Stimulated activated memory B cell treated with anti-CD40 and anti-IgM and Interleukin-4, amounts not matched to agents 10 μg/mL and 1 μg/mL and 100 μg/mL, for 72 hours (primary cell): ENCODE data around the gene GPR22.

Experiments
- ATAC-seq: fragments of 150-1000 bp; cut with Tn5 transposase; 2 replicates; pipeline ENCODE4 v1.10.0; 2021
- H3K27ac Mint-ChIP-seq: one replicate; pipeline ENCODE4 v1.8.0; 2022; ENCODE audit warnings: mild to moderate bottlenecking, mixed read lengths
- H3K27me3 Mint-ChIP-seq: one replicate; pipeline ENCODE4 v1.8.0; 2022; ENCODE audit warnings: mixed read lengths
- H3K36me3 Mint-ChIP-seq: one replicate; pipeline ENCODE4 v1.8.0; 2022; ENCODE audit warnings: mixed read lengths
- H3K4me1 Mint-ChIP-seq: one replicate; pipeline ENCODE4 v1.8.0; 2022; ENCODE audit warnings: mixed read lengths
- H3K4me3 Mint-ChIP-seq: one replicate; pipeline ENCODE4 v1.8.0; 2022; ENCODE audit warnings: mild to moderate bottlenecking, moderate library complexity, mixed read lengths
- H3K9me3 Mint-ChIP-seq: one replicate; pipeline ENCODE4 v1.8.0; 2022; ENCODE audit warnings: mixed read lengths

The GPR22 gene

GRCh38 chr7:107469929-107470328, at the start of gene GPR22:
TSS of gene GPR22 (plus strand) at chr7:107470057. CDS start at chr7:107474061, 4,004 bp downstream.
- no peak for ATAC-seq
- no peaks in the 10 kb centered on the region for H3K27me3 Mint-ChIP-seq
- no peak within 1 kb of the TSS for H3K27ac Mint-ChIP-seq
- H3K36me3 Mint-ChIP-seq: peaks cover 6% of the 10 kb centered on the region
- no peaks in the 10 kb centered on the region for H3K9me3 Mint-ChIP-seq
- peaks cover 22% of the 10 kb centered on the region for H3K4me1 Mint-ChIP-seq
- no peak within 1 kb of the TSS for H3K4me3 Mint-ChIP-seq

- H3K27ac Mint-ChIP-seq: no peak overlapping the region
- H3K4me1 Mint-ChIP-seq: peaks cover 12% of the 10 kb centered on the region
- H3K36me3 Mint-ChIP-seq: peaks cover 39% of the 10 kb centered on the region
- H3K9me3 Mint-ChIP-seq: peaks cover 2% of the 10 kb centered on the region
- H3K4me3 Mint-ChIP-seq: no peak overlapping the region
- no peaks in the 10 kb centered on the region for H3K27me3 Mint-ChIP-seq
- ATAC-seq: no peak
Measured at GRCh38 chr7:107427462-107427861, 42.4 kb upstream of the GPR22 start.

- no peak overlapping the region for H3K4me3 Mint-ChIP-seq
- no peak overlapping the region for H3K27ac Mint-ChIP-seq
- no peak for ATAC-seq
- H3K36me3 Mint-ChIP-seq: peaks cover 45% of the 10 kb centered on the region
- H3K27me3 Mint-ChIP-seq: no peaks in the 10 kb centered on the region
- peaks cover 2% of the 10 kb centered on the region for H3K9me3 Mint-ChIP-seq
- H3K4me1 Mint-ChIP-seq: peaks cover 12% of the 10 kb centered on the region
Measured at GRCh38 chr7:107428642-107429041, 41.2 kb upstream of the GPR22 start.

GRCh38 chr7:107430057-107430456, 39.8 kb upstream of the GPR22 start:
- no peak overlapping the region for H3K27ac Mint-ChIP-seq
- ATAC-seq: no peak

GRCh38 chr7:107432261-107432660, 37.6 kb upstream of the GPR22 start:
- Mint-ChIP-seq H3K4me1 (peaks cover 12% of the 10 kb centered on the region), H3K36me3 (peaks cover 58% of the 10 kb centered on the region), H3K27ac (no peak overlapping the region), H3K27me3 (no peaks in the 10 kb centered on the region), H3K4me3 (no peak overlapping the region), H3K9me3 (peaks cover 10% of the 10 kb centered on the region)
- no peak for ATAC-seq

More at GRCh38 chr7:107430057-107430456, 39.8 kb upstream of the GPR22 start:
- H3K36me3 Mint-ChIP-seq: peaks cover 47% of the 10 kb centered on the region
- peaks cover 12% of the 10 kb centered on the region for H3K4me1 Mint-ChIP-seq
- H3K9me3 Mint-ChIP-seq: peaks cover 2% of the 10 kb centered on the region
- no peak overlapping the region for H3K4me3 Mint-ChIP-seq
- H3K27me3 Mint-ChIP-seq: no peaks in the 10 kb centered on the region

- peaks cover 6% of the 10 kb centered on the region for H3K4me1 Mint-ChIP-seq
- no peak overlapping the region for H3K4me3 Mint-ChIP-seq
- no peak for ATAC-seq
- peaks cover 37% of the 10 kb centered on the region for H3K36me3 Mint-ChIP-seq
- H3K27me3 Mint-ChIP-seq: no peaks in the 10 kb centered on the region
- no peak overlapping the region for H3K27ac Mint-ChIP-seq
- peaks cover 7% of the 10 kb centered on the region for H3K9me3 Mint-ChIP-seq
Measured at GRCh38 chr7:107435749-107436148, 34.1 kb upstream of the GPR22 start.

- H3K9me3 Mint-ChIP-seq: peaks cover 7% of the 10 kb centered on the region
- H3K36me3 Mint-ChIP-seq: peaks cover 42% of the 10 kb centered on the region
- no peak overlapping the region for H3K4me3 Mint-ChIP-seq
- H3K27ac Mint-ChIP-seq: no peak overlapping the region
- peaks cover 5% of the 10 kb centered on the region for H3K4me1 Mint-ChIP-seq
- no peak for ATAC-seq
- H3K27me3 Mint-ChIP-seq: no peaks in the 10 kb centered on the region
Measured at GRCh38 chr7:107439025-107439424, 30.8 kb upstream of the GPR22 start.

GRCh38 chr7:107441581-107442422, 28.1 kb upstream of the GPR22 start:
- no peak for ATAC-seq
- Mint-ChIP-seq H3K4me1 (peaks cover 5% of the 10 kb centered on the region), H3K4me3 (no peak overlapping the region), H3K36me3 (peaks cover 23% of the 10 kb centered on the region), H3K9me3 (no peaks in the 10 kb centered on the region), H3K27ac (no peak overlapping the region), H3K27me3 (no peaks in the 10 kb centered on the region)

GRCh38 chr7:107442678-107443077, 27.2 kb upstream of the GPR22 start:
- H3K27me3 Mint-ChIP-seq: no peaks in the 10 kb centered on the region
- H3K4me3 Mint-ChIP-seq: no peak overlapping the region
- H3K36me3 Mint-ChIP-seq: peaks cover 23% of the 10 kb centered on the region

GRCh38 chr7:107446531-107446930, 23.3 kb upstream of the GPR22 start:
- Mint-ChIP-seq H3K4me3 (no peak overlapping the region), H3K4me1 (no peaks in the 10 kb centered on the region), H3K27me3 (no peaks in the 10 kb centered on the region), H3K9me3 (no peaks in the 10 kb centered on the region), H3K27ac (no peak overlapping the region), H3K36me3 (peaks cover 40% of the 10 kb centered on the region)
- ATAC-seq: no peak

More at GRCh38 chr7:107442678-107443077, 27.2 kb upstream of the GPR22 start:
- no peak for ATAC-seq
- Mint-ChIP-seq H3K9me3 (no peaks in the 10 kb centered on the region), H3K4me1 (peaks cover 5% of the 10 kb centered on the region), H3K27ac (no peak overlapping the region)

GRCh38 chr7:107446988-107447387, 22.9 kb upstream of the GPR22 start:
- H3K36me3 Mint-ChIP-seq: peaks cover 38% of the 10 kb centered on the region
- ATAC-seq: no peak
- no peaks in the 10 kb centered on the region for H3K27me3 Mint-ChIP-seq
- H3K9me3 Mint-ChIP-seq: no peaks in the 10 kb centered on the region
- no peak overlapping the region for H3K27ac Mint-ChIP-seq
- no peak overlapping the region for H3K4me3 Mint-ChIP-seq
- no peaks in the 10 kb centered on the region for H3K4me1 Mint-ChIP-seq

GRCh38 chr7:107450970-107451369, 18.9 kb upstream of the GPR22 start:
- Mint-ChIP-seq H3K4me3 (no peak overlapping the region), H3K9me3 (no peaks in the 10 kb centered on the region), H3K27ac (no peak overlapping the region), H3K27me3 (no peaks in the 10 kb centered on the region), H3K36me3 (peaks cover 49% of the 10 kb centered on the region), H3K4me1 (no peaks in the 10 kb centered on the region)
- no peak for ATAC-seq

GRCh38 chr7:107453388-107453787, 16.5 kb upstream of the GPR22 start:
- Mint-ChIP-seq H3K4me1 (no peaks in the 10 kb centered on the region), H3K4me3 (no peak overlapping the region), H3K27me3 (no peaks in the 10 kb centered on the region), H3K27ac (no peak overlapping the region), H3K36me3 (peaks cover 67% of the 10 kb centered on the region), H3K9me3 (no peaks in the 10 kb centered on the region)
- ATAC-seq: no peak

- no peak for ATAC-seq
- Mint-ChIP-seq H3K27ac (no peak overlapping the region), H3K9me3 (no peaks in the 10 kb centered on the region), H3K36me3 (peaks cover 28% of the 10 kb centered on the region), H3K27me3 (no peaks in the 10 kb centered on the region), H3K4me1 (peaks cover 9% of the 10 kb centered on the region), H3K4me3 (no peak overlapping the region)
Measured at GRCh38 chr7:107461938-107462533, 7.8 kb upstream of the GPR22 start.

- Mint-ChIP-seq H3K27me3 (no peaks in the 10 kb centered on the region), H3K9me3 (no peaks in the 10 kb centered on the region), H3K4me1 (peaks cover 14% of the 10 kb centered on the region), H3K4me3 (no peak overlapping the region), H3K36me3 (peaks cover 14% of the 10 kb centered on the region), H3K27ac (no peak overlapping the region)
- peak; percentile 61 for ATAC-seq
Measured at GRCh38 chr7:107463139-107464078, 6.4 kb upstream of the GPR22 start.
